Camera-type eye (tissue), 1 donor: ENCODE data around the gene KDM5C. TPM values are rescaled to one million over a fixed set of nuclear protein-coding genes. Genes with fewer than 3 reads are reported as not detected.

Experiments
- total RNA-seq: library from RNA; depleted of rRNA; stranded (reverse); fragments of >200 nt; gene quantifications from one replicate; pipeline ENCODE4 v1.2.3, GENCODE V29; 2014

KDM5C gene
- total RNA-seq: 205 TPM

GRCh38 chrX:53224860-53225797 lies at the start of gene KDM5C:
KDM5C (minus strand) TSS chrX:53225207; CDS start chrX:53224889, 318 bp downstream.

Other genes with a start within 250 kb of the KDM5C start
- gene GPR173, start 176.4 kb downstream of the KDM5C start, total RNA-seq: 26.3 TPM
- 37.1 TPM for gene TSPYL2, start 142.8 kb downstream of the KDM5C start, total RNA-seq
- 50.6 TPM for gene KANTR, start 131.1 kb downstream of the KDM5C start, total RNA-seq
- gene IQSEC2, start 56.4 kb upstream of the KDM5C start, total RNA-seq: 8.9 TPM
- gene SMC1A, start 197.4 kb upstream of the KDM5C start, total RNA-seq: 43.4 TPM
- 1.8 TPM for gene RIBC1, start 197.7 kb upstream of the KDM5C start, total RNA-seq
- 40.7 TPM for gene HSD17B10, start 209.2 kb upstream of the KDM5C start, total RNA-seq